NCI-H1417 (cell line): ENCODE measurements around the gene SSR2.
"Not testable (repeated sequence)": the region's sequence is repeated elsewhere in the genome, so short reads cannot be mapped to it uniquely, and the experiment has no call there.

Experiments
- DNase-seq, 3 experiments: peaks; one replicate each; lab custom pipeline; 2025; lab: John Stamatoyannopoulos, UW

Gene SSR2

GRCh38 chr1:156048663-156049258, 28.0 kb upstream of the SSR2 start:
- DNase-seq: no peak

- no peak for DNase-seq
Observed at GRCh38 chr1:156045076-156045475, 24.3 kb upstream of the SSR2 start.

DNA sequence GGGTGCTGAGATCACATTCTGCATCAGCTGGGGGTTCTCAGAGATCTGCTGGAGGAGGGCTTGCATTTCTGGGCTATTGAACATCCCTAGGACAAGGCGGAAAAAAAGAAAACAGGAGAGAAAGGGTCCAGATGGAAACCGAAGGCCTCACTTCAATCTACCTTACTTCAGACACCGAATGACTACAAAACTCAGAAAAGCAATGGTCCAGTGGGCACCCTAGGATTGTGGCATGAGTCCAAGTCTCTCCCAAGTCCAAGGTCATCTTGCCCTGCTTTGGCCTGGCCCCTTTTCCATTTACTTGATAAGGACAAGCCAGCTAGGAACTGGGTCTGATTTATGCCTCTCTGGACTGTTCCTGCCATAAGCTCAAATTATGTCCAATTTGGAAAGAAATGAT, 22.1 kb upstream of the SSR2 start:
- DNase-seq: no peak

DNA sequence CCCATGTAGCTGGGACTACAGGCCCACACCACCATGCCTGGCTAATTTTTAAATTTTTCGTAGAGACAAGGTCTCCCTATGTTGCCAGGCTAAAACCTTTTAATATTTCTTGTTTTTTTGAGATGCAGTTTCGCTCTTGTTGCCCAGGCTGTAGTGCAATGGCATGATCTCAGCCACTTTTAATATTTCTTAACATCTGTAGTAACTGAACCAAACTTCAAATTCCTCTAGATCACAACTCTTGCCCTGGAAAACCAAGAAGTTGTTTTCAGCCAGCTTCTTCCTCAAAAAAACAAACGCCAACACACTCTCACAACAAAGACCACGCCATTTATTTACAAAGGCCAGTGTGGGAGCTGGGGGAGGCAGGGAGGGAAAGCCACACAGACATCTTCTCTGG, 14.2 kb upstream of the SSR2 start:
- DNase-seq: not testable (repeated sequence)

DNA sequence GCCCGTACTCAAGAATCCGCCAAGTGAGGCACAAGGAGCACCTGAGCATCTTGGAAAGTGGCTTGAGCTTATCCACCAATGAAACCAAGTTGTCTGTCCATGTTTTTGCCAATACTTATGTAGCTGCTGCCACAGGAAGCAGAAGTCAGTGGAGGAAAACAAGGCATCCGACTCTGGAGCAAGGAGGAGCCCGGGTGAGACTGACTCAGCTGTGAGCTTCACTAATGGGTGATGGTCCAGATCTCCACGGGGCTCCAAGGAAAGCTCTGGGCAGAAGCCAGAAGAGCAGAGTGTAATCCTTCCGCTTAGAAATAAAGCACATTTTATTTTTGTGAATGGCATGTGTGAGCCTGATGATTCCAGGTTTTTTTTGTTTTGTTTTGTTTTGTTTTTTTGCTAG, 12.3 kb upstream of the SSR2 start:
- no peak for DNase-seq

- no peak for DNase-seq
Observed at GRCh38 chr1:156026588-156026987, 5.8 kb upstream of the SSR2 start.

DNA sequence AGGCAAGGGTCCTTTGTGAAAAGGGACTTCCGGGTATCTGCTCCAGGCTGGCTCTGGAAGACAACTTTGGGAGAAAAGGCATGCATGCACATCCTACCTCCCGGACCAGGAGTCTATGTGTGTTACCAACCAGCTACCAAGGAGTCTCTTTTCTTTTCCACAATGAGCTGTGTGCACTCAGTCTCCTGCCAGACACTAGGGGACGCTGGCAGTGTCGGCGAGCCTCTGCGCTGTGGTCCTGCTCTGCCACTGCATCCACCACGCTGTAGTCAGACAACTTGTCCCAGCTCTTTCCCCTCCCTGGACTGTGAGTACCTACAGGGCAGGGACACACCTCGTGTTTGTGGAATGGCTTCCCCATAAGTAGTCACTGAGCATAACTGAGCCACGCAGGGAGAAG, 5.1 kb upstream of the SSR2 start:
- DNase-seq: no peak

GRCh38 chr1:156024801-156025200, 4.0 kb upstream of the SSR2 start:
- no peak for DNase-seq

GRCh38 chr1:156021954-156022353, 1.2 kb upstream of the SSR2 start:
- no peak for DNase-seq

GRCh38 chr1:156021093-156021428, 310 bp upstream of the SSR2 start:
- DNase-seq: no peak

DNA sequence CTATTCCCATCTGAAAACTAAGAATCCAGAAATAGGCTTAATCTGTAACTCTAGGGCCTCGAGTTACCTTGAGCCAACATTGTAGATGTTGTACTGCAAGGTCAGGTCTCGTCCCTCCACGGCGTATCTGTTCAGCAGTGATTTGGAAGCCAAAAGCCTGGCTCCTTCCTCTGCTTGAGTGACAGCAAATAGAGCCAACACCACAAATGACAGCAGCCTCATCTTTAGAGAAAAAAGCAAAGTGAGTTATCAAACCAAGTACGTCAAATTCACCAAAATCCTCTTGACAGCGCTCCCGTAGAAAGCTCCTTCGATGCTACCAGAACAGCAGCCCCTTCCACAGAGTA, 832 bp downstream of the SSR2 start:
- DNase-seq: no peak

GRCh38 chr1:156014829-156015228, 5.9 kb downstream of the SSR2 start:
- DNase-seq: no peak

- DNase-seq: no peak
Observed at GRCh38 chr1:156012051-156012817, 8.5 kb downstream of the SSR2 start.

DNA sequence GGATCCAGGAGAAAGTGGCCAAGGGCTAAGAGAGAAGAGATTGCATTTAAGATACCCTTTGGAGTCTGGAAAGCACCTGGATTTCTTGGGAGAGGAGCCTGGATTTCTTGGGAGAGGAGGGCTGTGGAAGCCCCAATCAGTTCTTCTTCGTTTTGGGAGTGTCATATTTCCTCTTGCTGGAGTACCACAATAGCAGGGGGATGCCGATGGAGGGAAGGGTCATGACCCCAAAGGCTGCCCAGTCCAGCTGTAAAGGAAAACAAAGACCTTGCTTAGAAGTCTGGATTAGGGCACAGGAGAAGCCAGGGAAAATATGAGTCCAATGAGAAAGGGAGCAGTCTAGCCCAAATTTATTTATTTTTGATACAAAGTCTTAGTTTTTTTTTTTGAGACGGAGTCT, 11.3 kb downstream of the SSR2 start:
- no peak for DNase-seq

- DNase-seq: no peak
Observed at GRCh38 chr1:156006666-156007376, 13.9 kb downstream of the SSR2 start.

- no peak for DNase-seq
Observed at GRCh38 chr1:156004843-156005584, 15.7 kb downstream of the SSR2 start.

DNA sequence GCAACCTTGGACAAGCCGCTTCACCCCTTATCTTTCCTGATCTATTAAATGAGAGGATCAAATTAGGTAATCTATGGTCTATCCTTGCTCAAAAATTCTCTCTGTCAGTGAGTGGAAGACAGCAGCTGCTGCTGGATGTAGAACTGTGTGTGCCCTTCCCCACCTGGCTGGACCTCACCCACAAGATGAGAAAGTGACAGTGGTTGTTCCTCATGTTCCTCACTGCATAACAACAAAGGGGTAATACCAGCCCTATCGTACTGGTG, 16.9 kb downstream of the SSR2 start:
- DNase-seq: no peak

- no peak for DNase-seq
Observed at GRCh38 chr1:156002188-156002911, 18.4 kb downstream of the SSR2 start.

GRCh38 chr1:156001662-156002171, 19.0 kb downstream of the SSR2 start:
- DNase-seq: no peak

GRCh38 chr1:156001021-156001661, 19.6 kb downstream of the SSR2 start:
- DNase-seq: no peak

- no peak for DNase-seq
Observed at GRCh38 chr1:155999964-156000363, 20.8 kb downstream of the SSR2 start.

DNA sequence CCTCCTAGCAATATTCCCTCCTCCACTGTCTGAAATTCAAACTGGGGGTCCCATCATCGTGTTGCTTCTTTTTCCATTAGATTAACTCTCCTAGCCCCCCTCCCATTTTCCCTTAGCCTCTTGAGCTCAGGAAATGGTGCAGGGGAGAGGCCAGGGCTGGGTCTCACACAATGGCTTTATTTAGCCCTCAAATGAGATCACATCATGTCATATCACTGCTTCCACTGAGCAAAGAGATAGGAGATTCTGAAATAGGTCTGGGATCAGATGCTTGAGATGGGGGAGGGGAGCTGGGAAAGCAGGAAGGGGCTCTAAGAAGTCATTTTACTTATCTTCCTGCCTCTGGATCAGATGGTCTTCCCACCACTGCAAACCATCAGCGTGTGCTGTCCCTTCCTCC, 24.6 kb downstream of the SSR2 start:
- DNase-seq: no peak
